GM21447 (cell line): ENCODE measurements around the gene SLC4A11.

Experiments
- ATAC-seq: cut with Tn5 transposase; IDR thresholded peaks from one replicate; pipeline ENCODE4 v1.9.1; 2021; ENCODE audit not compliant: unreplicated experiment

SLC4A11 gene

GRCh38 chr20:3239026-3239866, at the start of gene SLC4A11:
SLC4A11 (minus strand) TSS chr20:3239190; CDS start chr20:3239137, 53 bp downstream.
- no peak for ATAC-seq

GRCh38 chr20:3283222-3283820, 44.3 kb upstream of the SLC4A11 start:
- ATAC-seq: no peak

GRCh38 chr20:3282271-3283221, 43.6 kb upstream of the SLC4A11 start:
- no peak for ATAC-seq

GRCh38 chr20:3281437-3281836, 42.4 kb upstream of the SLC4A11 start:
- no peak for ATAC-seq

- ATAC-seq: no peak
Observed at GRCh38 chr20:3279761-3280160, 40.8 kb upstream of the SLC4A11 start.

DNA sequence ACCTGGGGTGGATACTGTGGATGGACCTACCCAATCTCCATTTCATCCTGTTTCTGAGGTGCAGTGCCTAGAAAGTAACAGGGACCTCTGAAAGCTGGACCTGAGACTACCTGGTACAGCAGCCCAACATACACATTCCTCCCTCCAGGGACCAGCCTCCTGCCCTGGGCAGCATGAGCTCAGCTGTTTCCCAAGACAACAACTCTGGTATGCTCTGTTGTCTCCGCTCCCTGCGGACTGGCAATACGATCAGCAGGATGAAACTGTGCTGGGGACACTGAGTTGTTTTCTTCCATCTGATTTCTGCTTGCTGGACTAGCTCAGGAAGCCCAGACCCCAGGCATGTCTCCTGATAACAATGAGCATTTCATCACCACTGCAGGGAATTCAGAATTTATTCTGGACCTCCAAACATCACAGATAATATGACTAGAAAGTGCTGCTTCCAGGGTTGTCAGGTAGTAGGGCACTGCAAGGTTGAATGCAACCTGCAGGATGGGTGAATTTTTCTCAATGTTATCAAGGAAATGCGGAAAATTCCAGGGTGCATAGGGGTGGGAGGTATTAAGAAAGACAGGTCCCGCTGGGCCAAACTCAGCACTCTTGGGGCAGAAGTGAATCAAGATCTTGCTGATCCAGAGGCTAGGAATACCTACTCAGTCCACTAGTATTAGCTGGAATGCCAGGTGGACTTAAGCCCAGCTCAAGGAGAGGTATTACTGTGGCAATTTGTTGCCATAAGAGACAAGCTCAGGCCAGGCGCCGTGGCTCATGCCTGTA, 38.9 kb upstream of the SLC4A11 start:
- no peak for ATAC-seq

- no peak for ATAC-seq
Observed at GRCh38 chr20:3276680-3277015, 37.7 kb upstream of the SLC4A11 start.

DNA sequence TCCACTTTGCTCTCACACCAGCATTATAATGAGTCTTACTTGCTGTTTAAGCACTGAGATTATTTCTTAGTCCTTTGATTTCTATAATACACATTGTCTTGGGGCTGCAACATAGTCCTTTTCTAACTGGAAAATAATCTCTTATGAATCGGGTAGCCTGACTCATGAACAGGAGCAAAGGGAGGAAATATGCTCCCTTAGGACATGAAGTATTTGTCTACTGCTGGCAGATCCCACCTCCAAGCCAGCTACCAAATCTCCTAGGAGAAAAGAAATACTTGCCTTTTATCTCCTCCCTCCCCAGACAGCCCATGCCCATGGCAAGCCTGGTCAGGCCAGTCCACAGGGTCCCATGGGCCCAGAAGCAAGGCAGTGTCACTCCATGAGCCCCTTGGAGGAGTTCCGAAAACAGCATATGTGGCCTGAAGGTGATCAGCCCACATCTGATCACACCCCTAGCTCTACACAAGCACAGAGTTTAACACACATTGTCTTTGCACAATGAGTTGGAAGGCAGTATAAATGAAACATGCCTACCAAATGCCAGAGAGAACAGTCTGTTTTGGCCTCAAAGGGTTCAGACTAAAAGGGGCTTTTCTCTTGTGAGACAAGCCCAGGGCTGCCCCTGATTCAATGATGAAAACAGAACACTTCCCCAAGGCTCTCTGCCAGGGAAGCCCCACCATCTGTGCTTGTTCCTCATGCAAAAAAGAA, 37.1 kb upstream of the SLC4A11 start:
- no peak for ATAC-seq

DNA sequence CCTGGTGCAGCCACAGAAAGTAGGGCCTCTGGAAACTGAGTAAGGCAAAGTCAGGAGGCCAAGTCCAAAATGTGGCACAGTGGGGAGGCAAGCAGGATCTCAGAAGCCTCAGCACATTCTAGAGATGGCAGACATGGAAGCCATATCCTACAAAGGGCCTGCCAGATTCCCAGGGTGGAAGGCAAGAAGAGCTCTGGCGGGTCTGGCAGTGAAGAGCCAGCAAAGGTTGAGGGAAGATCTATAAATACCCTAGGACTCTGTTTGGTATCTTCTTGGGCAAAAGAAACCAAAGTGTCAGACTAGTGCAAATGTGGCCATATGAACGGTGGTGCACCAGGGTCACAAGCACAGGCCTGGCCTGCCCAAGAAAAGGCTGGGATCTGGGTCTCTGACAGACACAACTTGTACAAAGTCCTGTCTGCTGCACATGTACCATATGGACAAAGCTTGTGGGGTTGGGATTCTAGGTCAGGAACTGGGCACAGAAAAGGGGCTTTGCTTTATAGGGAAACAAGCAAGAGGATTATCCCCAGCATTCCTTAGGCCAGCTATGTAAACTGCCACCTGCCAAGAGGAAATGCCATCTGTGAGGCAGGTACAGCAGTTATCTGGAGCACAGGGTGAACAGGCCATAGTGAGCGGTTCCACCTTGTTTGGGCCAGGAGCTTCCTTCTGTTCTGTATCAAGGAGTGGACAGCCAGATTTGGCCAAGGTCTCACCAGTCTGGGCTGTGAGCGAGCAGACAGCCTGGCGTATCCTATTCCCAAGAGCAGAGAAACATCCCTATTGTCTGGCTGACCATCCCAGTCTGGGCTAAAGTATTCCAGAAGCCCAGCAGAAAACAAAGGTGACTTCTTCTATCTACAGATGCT, 36.3 kb upstream of the SLC4A11 start:
- no peak for ATAC-seq

- ATAC-seq: no peak
Observed at GRCh38 chr20:3273371-3273770, 34.4 kb upstream of the SLC4A11 start.

DNA sequence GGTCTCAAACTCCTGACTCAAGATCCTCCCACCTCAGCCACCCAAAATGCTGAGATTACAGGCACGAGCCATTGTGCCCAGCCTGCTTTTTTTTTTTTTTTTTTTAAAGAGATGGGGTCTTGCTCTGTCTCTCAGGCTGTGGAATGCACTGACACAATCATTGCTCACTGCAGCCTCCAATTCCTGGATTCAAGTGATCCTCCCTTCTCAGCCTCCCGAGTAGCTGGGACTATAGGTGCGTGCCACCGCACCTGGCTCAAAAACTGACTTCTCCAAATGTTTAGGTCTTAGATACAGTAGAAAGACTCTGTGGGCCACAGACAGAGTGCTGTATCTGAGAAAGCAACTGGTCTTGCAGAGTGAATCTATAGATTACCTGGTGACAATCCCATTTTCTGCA, 31.1 kb upstream of the SLC4A11 start:
- ATAC-seq: no peak

DNA sequence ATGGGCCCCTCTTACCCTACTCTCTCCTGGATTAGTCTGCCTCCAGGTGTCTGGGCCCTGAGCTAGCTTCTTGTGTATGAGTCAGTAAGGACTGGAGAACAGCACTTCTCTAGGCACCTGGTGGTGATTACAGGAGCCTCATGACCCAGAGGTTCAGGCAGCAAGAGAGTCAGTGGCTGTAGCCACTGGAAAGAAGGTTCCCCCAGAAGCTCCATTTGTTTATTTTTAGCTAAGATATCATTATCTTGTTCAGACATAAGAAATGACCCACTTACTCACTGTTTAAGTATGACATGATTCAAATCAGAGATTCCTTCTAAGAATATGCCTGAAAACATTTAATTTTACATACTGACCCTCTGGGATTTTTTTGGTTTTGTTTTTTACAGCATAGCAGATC, 23.6 kb upstream of the SLC4A11 start:
- ATAC-seq: no peak

- no peak for ATAC-seq
Observed at GRCh38 chr20:3258429-3258828, 19.4 kb upstream of the SLC4A11 start.

DNA sequence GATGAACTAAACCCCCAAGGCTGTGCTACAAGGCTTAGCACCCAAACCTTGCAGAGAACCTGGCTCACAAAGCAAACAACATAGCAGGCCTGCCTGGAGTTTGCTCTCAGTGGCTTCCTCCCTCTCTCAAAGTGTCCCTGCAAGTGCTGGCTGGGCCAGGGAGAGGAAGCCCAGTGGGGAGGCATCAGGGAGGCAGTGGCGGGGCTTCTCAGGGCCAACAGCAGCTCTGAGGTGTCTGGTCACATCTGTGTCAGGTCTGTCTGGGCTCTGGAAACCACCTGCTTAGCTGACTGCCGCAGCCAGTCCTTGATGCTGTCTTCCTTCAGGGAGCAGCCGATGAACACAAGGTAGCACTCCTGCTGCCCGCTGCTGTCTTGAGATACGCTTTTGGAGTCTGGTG, 16.7 kb upstream of the SLC4A11 start:
- ATAC-seq: no peak

GRCh38 chr20:3251806-3252205, 12.8 kb upstream of the SLC4A11 start:
- no peak for ATAC-seq

DNA sequence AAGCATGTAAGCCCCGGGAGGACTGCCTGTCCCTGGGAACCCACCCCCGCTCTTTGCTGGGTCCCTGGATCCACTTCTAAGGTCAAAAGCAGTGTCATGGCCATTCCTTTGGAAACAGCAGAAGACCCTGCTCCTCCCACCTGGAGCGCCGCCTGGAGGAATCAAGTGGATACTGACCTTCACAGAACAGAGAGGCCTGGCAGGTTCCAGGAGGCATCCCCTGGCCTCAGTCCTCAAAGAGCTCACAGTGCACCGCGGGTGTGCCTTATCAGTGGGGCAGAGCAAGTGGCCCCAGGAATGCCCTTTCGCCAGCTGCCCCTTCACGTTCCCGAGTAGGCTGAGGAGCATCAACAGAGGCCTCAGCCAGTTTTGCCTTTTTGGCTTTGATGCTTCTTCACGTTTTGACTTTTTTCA, 11.1 kb upstream of the SLC4A11 start:
- ATAC-seq: no peak

DNA sequence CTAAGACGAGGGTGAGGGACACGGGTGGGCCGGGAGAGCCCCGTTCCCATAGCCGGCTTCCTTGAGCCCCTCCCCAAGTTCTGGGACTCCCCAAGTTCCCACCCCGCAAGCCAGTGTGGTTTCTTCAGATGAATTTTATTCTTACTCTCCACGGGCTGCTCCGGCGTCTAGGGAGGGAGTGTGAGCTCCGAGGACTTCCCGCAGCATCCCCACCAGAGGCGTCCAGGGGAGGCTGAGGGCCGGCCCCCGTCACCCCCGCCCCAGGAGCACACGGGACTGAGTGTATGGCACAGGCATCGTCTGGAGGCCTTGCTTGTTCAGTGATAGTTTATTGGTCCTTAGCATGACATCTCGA, 10.0 kb upstream of the SLC4A11 start:
- no peak for ATAC-seq

DNA sequence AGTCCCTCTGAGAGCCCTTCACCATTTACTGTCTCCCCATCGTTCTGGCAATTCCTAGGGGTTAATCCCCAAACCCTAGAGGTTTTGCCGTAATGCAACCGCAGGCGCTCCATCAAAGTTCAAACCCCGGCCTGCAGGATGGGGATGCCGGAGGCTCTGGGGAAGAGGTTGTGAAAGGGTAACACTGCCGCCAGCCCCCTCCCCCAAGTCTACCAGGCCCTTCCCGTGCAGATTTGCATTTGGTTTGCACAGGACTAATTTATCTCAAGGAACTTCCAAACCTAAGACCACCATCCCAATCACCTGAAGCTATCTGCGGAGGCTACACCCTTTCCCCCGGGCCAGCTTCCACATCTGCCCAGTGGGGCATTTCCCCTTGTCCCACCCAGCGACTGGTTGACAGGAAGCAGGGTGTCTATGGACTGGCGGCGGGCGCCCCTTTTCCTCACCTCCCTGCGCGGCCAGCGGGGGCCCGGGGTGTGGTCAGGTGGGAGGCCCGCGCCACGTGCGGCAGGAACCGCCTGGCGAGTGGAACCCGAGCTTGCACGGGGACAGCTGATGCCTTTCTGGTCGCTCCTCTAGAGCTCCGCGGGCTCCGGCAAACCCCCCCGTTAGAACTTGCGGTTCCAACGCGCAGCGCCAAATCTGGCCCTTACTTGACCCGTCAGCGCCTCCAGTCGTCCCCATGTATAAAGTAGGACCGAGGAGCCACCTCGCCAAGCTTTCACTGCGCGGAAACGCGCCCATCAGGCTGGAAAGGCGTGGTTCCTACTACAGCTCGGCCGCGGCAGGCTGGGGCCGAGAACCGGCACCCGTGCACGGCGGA, 9.4 kb upstream of the SLC4A11 start:
- ATAC-seq: no peak
